ENCODE data around the gene HAUS1. TPM values are rescaled to one million over a fixed set of nuclear protein-coding genes. Genes with fewer than 3 reads are reported as not detected.
A peak's percentile ranks its signal among the peaks of the same experiment; 100 is the strongest.
"Not testable (repeated sequence)": the region's sequence is repeated elsewhere in the genome, so short reads cannot be mapped to it uniquely, and the experiment has no call there.

HAUS1 gene
- total RNA-seq, 1 donor from 2014 or later: 18.7 TPM

DNA sequence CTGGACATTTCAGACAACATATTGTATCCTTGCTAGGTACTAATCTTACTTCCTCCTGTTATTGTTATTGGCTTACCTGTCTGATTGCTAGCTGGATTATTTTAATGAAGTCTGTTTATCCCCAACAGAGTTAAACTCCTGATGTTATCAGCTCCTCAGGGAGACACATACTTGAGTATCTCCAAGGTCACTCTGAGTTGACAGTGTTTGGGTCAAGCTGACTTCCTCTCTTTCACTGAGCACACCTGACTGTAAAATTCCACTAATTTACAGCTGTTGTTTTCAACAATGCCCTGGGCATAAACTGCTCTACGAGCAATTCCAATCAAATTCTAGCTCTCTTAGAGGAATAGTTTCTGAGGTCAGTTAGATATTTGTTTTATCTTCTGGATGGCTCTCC lies 9.6 kb downstream of the HAUS1 start:
- no peak overlapping the region for H3K4me3 ChIP-seq (ENCODE audit: low read depth, low read length)
- H3K36me3 ChIP-seq (ENCODE audit: control insufficient read depth, insufficient read depth, low read length): no peaks in the 10 kb centered on the region
- FAIRE-seq: no peak
- no peak for DNase-seq (ENCODE audit: low read depth)
- H3K27me3 ChIP-seq (ENCODE audit: control insufficient read depth, insufficient read depth, low read length): no peaks in the 10 kb centered on the region
- TF ChIP-seq CTCF (IDR thresholded peaks at IDR 0.05; ENCODE audit: insufficient read depth, low read length, severe bottlenecking): no peak

GRCh38 chr18:46126625-46127024 lies 22.4 kb downstream of the HAUS1 start:
- not testable (repeated sequence) for FAIRE-seq; H3K27me3 ChIP-seq (ENCODE audit: control insufficient read depth, insufficient read depth, low read length); H3K36me3 ChIP-seq (ENCODE audit: control insufficient read depth, insufficient read depth, low read length); DNase-seq (ENCODE audit: low read depth); H3K4me3 ChIP-seq (ENCODE audit: low read depth, low read length)

- Histone ChIP-seq H3K27me3 (ENCODE audit: control insufficient read depth, insufficient read depth, low read length) (no peaks in the 10 kb centered on the region), H3K4me3 (ENCODE audit: low read depth, low read length) (no peak overlapping the region), H3K36me3 (ENCODE audit: control insufficient read depth, insufficient read depth, low read length) (no peaks in the 10 kb centered on the region)
- TF ChIP-seq CTCF (IDR thresholded peaks at IDR 0.05; ENCODE audit: insufficient read depth, low read length, severe bottlenecking): no peak
- DNase-seq (ENCODE audit: low read depth) (no peak), FAIRE-seq (no peak)
These were observed 25.9 kb downstream of the HAUS1 start for GRCh38 chr18:46130061-46130460.

- not testable (repeated sequence) for DNase-seq (ENCODE audit: low read depth); H3K27me3 ChIP-seq (ENCODE audit: control insufficient read depth, insufficient read depth, low read length); H3K4me3 ChIP-seq (ENCODE audit: low read depth, low read length); H3K36me3 ChIP-seq (ENCODE audit: control insufficient read depth, insufficient read depth, low read length); FAIRE-seq
These were observed 26.4 kb downstream of the HAUS1 start for GRCh38 chr18:46130549-46130948.

DNA sequence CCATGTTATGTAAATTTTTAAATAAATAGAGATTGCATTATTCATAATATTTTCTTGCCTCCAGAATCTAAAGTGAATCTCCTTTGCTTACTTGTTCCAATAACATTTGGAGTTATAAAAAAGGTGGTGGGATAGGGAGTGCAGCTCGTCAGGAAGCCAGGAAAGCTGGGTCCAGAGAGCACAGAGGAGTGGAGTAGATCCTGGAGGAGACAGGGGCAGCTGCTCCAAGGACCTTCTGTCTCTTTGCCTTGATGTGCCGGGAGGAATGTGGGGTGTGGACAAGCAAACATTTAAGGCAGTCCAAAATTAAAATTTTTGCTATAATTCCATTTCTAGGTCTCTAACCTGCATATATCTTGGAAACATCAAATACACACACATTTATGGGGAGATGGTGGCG lies 29.3 kb downstream of the HAUS1 start:
- Histone ChIP-seq H3K36me3 (ENCODE audit: control insufficient read depth, insufficient read depth, low read length) (no peaks in the 10 kb centered on the region), H3K27me3 (ENCODE audit: control insufficient read depth, insufficient read depth, low read length) (no peaks in the 10 kb centered on the region), H3K4me3 (ENCODE audit: low read depth, low read length) (no peak overlapping the region)
- FAIRE-seq: no peak
- no peak for DNase-seq (ENCODE audit: low read depth)
- TF ChIP-seq CTCF (IDR thresholded peaks at IDR 0.05; ENCODE audit: insufficient read depth, low read length, severe bottlenecking): no peak

DNA sequence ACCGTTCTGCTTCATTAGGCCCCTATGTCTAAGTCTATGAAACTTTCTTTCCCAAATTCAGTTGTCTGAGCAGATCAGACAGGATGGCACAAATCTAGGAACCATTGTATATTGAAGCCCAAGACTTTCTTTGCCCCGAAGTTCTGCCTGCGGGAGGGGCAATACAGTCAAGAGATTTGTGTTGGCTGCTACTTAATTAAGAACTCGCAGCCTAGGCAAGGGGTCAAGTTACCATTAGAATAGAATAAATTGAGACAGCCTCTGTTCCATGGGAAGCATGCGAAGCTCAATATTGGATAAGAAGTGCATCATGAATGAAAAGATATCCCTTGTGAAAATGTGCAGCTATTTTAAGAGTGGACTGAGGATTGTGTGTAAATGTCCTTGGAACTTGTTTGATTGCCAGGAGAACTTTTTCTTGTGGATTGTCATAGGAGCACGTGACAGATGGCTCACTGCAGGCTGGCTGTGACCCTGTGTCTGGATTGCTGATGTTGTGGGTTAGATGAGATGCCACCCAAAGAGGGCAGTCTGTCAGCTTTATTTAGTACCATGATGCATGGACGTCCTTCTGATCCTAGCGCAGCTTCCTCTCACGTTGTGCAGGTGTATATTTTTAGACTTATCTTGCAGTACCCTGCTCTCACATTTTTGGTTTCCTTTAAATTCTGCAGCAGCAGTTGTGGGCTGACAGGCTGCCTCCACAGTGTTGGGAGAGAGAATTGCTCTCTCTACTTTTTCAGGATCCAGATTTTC lies 30.9 kb downstream of the HAUS1 start:
- H3K27me3 ChIP-seq (ENCODE audit: control insufficient read depth, insufficient read depth, low read length): no peaks in the 10 kb centered on the region
- H3K4me3 ChIP-seq (ENCODE audit: low read depth, low read length): no peak overlapping the region
- no peaks in the 10 kb centered on the region for H3K36me3 ChIP-seq (ENCODE audit: control insufficient read depth, insufficient read depth, low read length)
- no peak for TF ChIP-seq CTCF (IDR thresholded peaks at IDR 0.05; ENCODE audit: insufficient read depth, low read length, severe bottlenecking)
- FAIRE-seq: peak; percentile 43
- no peak for DNase-seq (ENCODE audit: low read depth)

GRCh38 chr18:46140173-46140572 lies 36.0 kb downstream of the HAUS1 start:
- TF ChIP-seq CTCF (IDR thresholded peaks at IDR 0.05; ENCODE audit: insufficient read depth, low read length, severe bottlenecking): no peak
- Histone ChIP-seq H3K4me3 (ENCODE audit: low read depth, low read length) (no peak overlapping the region), H3K36me3 (ENCODE audit: control insufficient read depth, insufficient read depth, low read length) (no peaks in the 10 kb centered on the region), H3K27me3 (ENCODE audit: control insufficient read depth, insufficient read depth, low read length) (no peaks in the 10 kb centered on the region)
- FAIRE-seq: no peak
- no peak for DNase-seq (ENCODE audit: low read depth)

Data from bronchial epithelial cell (primary cell).